Esophagus muscularis mucosa (tissue), 4 donors: ENCODE measurements around the gene ASF1B. TPM values are rescaled to one million over a fixed set of nuclear protein-coding genes. Genes with fewer than 3 reads are reported as not detected.

ENCODE experiments used
- DNase-seq: peaks from one replicate; pipeline ENCODE4 v3.0.0-alpha.2; 2017; ENCODE audit errors: extremely low spot score
- H3K27ac ChIP-seq, 4 donors: fragments of 200-600 bp; sonication (generic); replicated peaks in 1 of 4; 1 replicate in 3 of 4; 2 replicates in 1 of 4; pipeline ENCODE4 v1.5.1; 2016 to 2019; ENCODE audit warnings: mild to moderate bottlenecking in 1 of 4
- H3K27me3 ChIP-seq, 4 donors: fragments of 200-600 bp; sonication (generic); one replicate each; pipeline versions ENCODE4 v1.5.1 to v1.6.0; 2016 to 2019
- H3K36me3 ChIP-seq, 4 donors: fragments of 200-600 bp; sonication (generic); one replicate each; pipeline ENCODE4 v1.5.1; 2016 to 2019
- H3K4me1 ChIP-seq, 4 donors: fragments of 200-600 bp; sonication (generic); one replicate each; pipeline ENCODE4 v1.5.1; 2016 to 2019
- H3K4me3 ChIP-seq, 4 donors: fragments of 200-600 bp; sonication (generic); 1 replicate in 2 of 4; 2 replicates in 2 of 4; pipeline ENCODE4 v1.5.1; 2016 to 2019; ENCODE audit warnings: mild to moderate bottlenecking in 4 of 4, moderate library complexity in 1 of 4
- H3K9me3 ChIP-seq, 4 donors: fragments of 200-600 bp; sonication (generic); 1 replicate in 3 of 4; 2 replicates in 1 of 4; pipeline ENCODE4 v1.5.1; 2016 to 2019
- CTCF ChIP-seq, 3 experiments: fragments of 200-600 bp in 2 of 3; fragments of 450-650 bp in 1 of 3; sonication (generic) in 2 of 3; IDR thresholded peaks; one replicate each; pipeline ENCODE4 v1.5.1; 2017 to 2019; ENCODE audit warnings: antibody characterized with exemption in 3 of 3, mild to moderate bottlenecking in 2 of 3, moderate library complexity in 1 of 3
- EP300 ChIP-seq: sonication (generic); formaldehyde crosslinking; IDR thresholded peaks from one replicate; pipeline ENCODE4 v1.6.1; 2017; ENCODE audit warnings: antibody characterized with exemption
- POLR2A ChIP-seq: fragments of 450-650 bp; IDR thresholded peaks from one replicate; pipeline ENCODE4 v1.6.1; 2017; ENCODE audit warnings: antibody characterized with exemption, moderate library complexity, mild to moderate bottlenecking, low read depth
- POLR2AphosphoS5 ChIP-seq, 2 donors: sonication (generic); formaldehyde crosslinking; IDR thresholded peaks; one replicate each; pipeline ENCODE4 v1.6.1; 2017; ENCODE audit warnings: antibody characterized with exemption in 2 of 2
- WGBS: methylation state at CpG from one replicate; pipeline ENCODE4 v1.1.5; 2018; 5-methylcytosine and 5-hydroxymethylcytosine counted together
- intact Hi-C: fragments of 100-400 bp; cut with DNase I; formaldehyde crosslinking; loops from one replicate; pipeline ENCODE4 v1.15.1; 2023
- total RNA-seq, 4 donors: library from RNA; depleted of rRNA; stranded (reverse); fragments of >200 nt; gene quantifications; one replicate each; pipeline versions ENCODE4 v1.1.0 to v1.2.1, GENCODE V29; 2016

The ASF1B gene
- total RNA-seq, 4 donors from 2014 or later, result 0.63 to 1.3 (median 0.65) TPM; not detected in 1

DNA sequence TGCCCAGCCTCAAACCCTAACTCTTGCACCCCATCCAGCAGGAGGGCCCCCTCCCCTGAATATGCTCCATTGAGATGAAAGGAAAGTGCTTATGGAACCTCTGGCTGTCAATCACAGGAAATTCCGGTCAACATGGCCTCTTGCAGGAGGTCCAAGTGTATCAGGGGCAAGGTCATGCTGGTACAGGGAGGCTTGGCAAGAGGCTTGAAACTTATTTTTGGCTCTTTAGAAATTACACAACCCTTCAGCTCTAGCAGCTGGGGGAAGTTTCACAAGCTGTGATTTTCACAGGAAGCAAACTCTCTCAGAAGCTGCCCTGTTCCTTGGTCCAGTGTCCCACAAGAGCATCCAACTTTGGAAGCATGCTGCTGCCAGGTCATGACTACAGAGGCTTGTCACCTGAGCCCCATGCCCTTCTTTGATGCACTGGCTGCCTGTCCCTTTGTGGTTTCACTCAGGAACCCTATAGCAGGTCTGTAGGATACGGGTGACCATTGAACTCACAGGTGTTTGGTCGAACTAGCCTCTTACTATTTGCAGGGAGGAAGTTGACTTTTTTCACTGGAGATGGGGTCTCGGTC lies 8.4 kb downstream of the ASF1B start:
- 79% methylated on average over 4 of the region's 4 CpGs for WGBS
- TF ChIP-seq EP300 (no peak), CTCF (IDR thresholded peaks at IDR 0.05) (no peak), POLR2AphosphoS5 (IDR thresholded peaks at IDR 0.05) (no peak), POLR2A (no peak)
- DNase-seq, result no peak
- H3K4me1 ChIP-seq, result peaks cover 0 to 15% (median 0%) of the 10 kb centered on the region in 4 donors
- H3K27ac ChIP-seq, result no peak overlapping the region
- H3K4me3 ChIP-seq, result no peak overlapping the region
- intact Hi-C loops, result no loop called here
- H3K9me3 ChIP-seq, result no peaks in the 10 kb centered on the region
- no peaks in the 10 kb centered on the region for H3K27me3 ChIP-seq
- no peaks in the 10 kb centered on the region for H3K36me3 ChIP-seq

DNA sequence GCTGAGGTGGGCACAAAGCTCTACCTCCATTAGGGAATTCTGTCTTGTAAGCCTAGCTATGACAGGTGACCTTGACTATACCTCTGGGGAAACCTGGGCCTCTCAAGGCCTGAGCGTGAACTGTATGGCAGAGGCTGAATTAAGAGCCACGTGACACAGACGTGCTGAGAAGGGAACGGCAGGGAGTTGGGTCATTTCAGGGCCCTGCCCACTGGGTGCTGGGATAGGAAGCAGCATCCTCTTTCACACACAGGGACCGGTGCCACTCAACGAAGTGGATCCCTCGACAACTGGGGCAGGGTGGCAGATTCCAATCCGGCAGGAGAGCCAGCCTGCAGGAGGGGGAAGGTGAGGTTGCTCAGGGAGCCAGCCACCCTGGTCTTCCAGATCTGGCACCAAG lies 9.2 kb downstream of the ASF1B start:
- Histone ChIP-seq H3K27ac (no peak overlapping the region), H3K9me3 (no peaks in the 10 kb centered on the region), H3K4me3 (no peak overlapping the region), H3K4me1 (peaks cover 0 to 15% (median 0%) of the 10 kb centered on the region in 4 donors), H3K27me3 (no peaks in the 10 kb centered on the region), H3K36me3 (no peaks in the 10 kb centered on the region)
- WGBS, result 87% methylated on average over 8 of the region's 8 CpGs
- DNase-seq, result no peak
- TF ChIP-seq POLR2A, result no peak
- intact Hi-C loops, result no loop called here

GRCh38 chr19:14122924-14123323 lies 13.5 kb downstream of the ASF1B start:
- Histone ChIP-seq H3K36me3 (no peaks in the 10 kb centered on the region), H3K4me1 (peaks cover 18 to 24% (median 22%) of the 10 kb centered on the region in 4 donors), H3K27me3 (no peaks in the 10 kb centered on the region), H3K27ac (no peak overlapping the region), H3K9me3 (no peaks in the 10 kb centered on the region), H3K4me3 (no peak overlapping the region)
- intact Hi-C loops, result no loop called here
- WGBS, result 100% methylated on average over 6 of the region's 6 CpGs
- TF ChIP-seq POLR2AphosphoS5 (IDR thresholded peaks at IDR 0.05) (no peak), EP300 (no peak), POLR2A (no peak), CTCF (IDR thresholded peaks at IDR 0.05) (no peak)
- no peak for DNase-seq

DNA sequence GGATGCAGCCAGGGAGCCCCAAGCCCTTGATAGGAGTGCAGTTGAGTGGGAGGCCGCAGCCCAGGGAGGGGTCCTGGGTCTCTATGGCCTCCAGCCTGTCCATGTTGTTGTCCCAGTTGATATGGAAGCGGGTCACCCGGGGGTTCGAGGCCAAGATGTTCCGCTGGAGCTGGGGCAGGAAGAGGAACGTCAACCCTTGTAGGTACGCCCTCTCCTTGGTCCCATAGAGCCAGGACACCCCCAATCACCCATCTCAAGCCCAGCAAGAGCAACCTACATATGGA lies 15.9 kb downstream of the ASF1B start:
- peaks cover 31 to 40% (median 36%) of the 10 kb centered on the region in 4 donors for H3K4me1 ChIP-seq
- H3K4me3 ChIP-seq, result no peak overlapping the region
- TF ChIP-seq EP300 (no peak), POLR2AphosphoS5 (IDR thresholded peaks at IDR 0.05) (no peak), CTCF (IDR thresholded peaks at IDR 0.05) (no peak)
- DNase-seq, result no peak
- intact Hi-C loops, result no loop called here
- whole genome bisulfite sequencing, result 93% methylated on average over 7 of the region's 7 CpGs
- no peaks in the 10 kb centered on the region for H3K27me3 ChIP-seq
- no peaks in the 10 kb centered on the region for H3K9me3 ChIP-seq
- peak overlapping the region; percentile 98 to 100 (median 100) for H3K27ac ChIP-seq
- H3K36me3 ChIP-seq, result no peaks in the 10 kb centered on the region

- Histone ChIP-seq H3K9me3 (no peaks in the 10 kb centered on the region), H3K36me3 (no peaks in the 10 kb centered on the region), H3K27ac (peak overlapping the region; percentile 98 to 100 (median 100)), H3K27me3 (no peaks in the 10 kb centered on the region), H3K4me1 (peaks cover 36 to 46% (median 41%) of the 10 kb centered on the region in 4 donors), H3K4me3 (no peak overlapping the region)
- intact Hi-C loops, result loop anchor here (2.0 kb wide), 1 partner anchor 47 kb away; the partner anchor contains the start of gene MISP3
- WGBS, result 90% methylated on average over 7 of the region's 7 CpGs
- DNase-seq, result no peak
- TF ChIP-seq CTCF (IDR thresholded peaks at IDR 0.05) (no peak), POLR2A (no peak)
Measured at GRCh38 chr19:14119644-14120496, 16.5 kb downstream of the ASF1B start.
